Testis (tissue), 2 donors: ENCODE data around the gene CROCC2.

Source experiments
- POLR2A ChIP-seq: fragments of 450-650 bp; IDR thresholded peaks from one replicate; pipeline ENCODE4 v1.6.1; 2017; ENCODE audit warnings: antibody characterized with exemption, mild to moderate bottlenecking, moderate library complexity
- TF ChIP-seq, protein P1 (sequence below), 3 experiments: fragments of 450-650 bp in 2 of 3; fragments of 200-600 bp in 1 of 3; sonication (generic) in 1 of 3; IDR thresholded peaks; one replicate each; pipeline ENCODE4 v1.5.1; 2016 to 2019; ENCODE audit warnings: antibody characterized with exemption in 3 of 3, mild to moderate bottlenecking in 2 of 3, moderate library complexity in 1 of 3

DNA sequence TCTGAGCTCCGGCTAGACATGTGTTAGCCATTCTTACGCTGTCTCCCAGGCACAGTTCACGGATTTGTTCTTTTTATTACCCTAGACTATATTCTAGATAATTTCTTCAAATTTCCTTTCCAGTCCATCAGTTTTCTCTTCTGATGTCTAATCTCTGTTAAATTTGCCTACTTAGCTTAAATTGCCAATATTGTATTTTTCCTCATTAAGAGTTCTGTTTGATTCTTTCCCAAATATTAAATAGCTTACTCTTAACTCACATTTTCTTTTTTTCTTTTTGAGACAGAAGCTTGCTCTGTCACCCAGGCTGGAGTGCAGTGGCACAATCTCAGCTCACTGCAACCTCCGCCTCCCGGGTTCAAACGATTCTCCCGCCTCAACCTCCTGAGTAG, 21.2 kb downstream of the CROCC2 start:
- TF ChIP-seq, protein P1, sequence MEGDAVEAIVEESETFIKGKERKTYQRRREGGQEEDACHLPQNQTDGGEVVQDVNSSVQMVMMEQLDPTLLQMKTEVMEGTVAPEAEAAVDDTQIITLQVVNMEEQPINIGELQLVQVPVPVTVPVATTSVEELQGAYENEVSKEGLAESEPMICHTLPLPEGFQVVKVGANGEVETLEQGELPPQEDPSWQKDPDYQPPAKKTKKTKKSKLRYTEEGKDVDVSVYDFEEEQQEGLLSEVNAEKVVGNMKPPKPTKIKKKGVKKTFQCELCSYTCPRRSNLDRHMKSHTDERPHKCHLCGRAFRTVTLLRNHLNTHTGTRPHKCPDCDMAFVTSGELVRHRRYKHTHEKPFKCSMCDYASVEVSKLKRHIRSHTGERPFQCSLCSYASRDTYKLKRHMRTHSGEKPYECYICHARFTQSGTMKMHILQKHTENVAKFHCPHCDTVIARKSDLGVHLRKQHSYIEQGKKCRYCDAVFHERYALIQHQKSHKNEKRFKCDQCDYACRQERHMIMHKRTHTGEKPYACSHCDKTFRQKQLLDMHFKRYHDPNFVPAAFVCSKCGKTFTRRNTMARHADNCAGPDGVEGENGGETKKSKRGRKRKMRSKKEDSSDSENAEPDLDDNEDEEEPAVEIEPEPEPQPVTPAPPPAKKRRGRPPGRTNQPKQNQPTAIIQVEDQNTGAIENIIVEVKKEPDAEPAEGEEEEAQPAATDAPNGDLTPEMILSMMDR (IDR thresholded peaks at IDR 0.05): no peak
- no peak for TF ChIP-seq POLR2A
